HepG2 (cell line): Measurements from ENCODE around the gene L2HGDH. TPM values are rescaled to one million over a fixed set of nuclear protein-coding genes. Genes with fewer than 3 reads are reported as not detected.

Experiments used
- DMAP1 ChIP-seq: IDR thresholded peaks from 2 replicates; pipeline ENCODE4 v1.6.1; 2016
- DRAP1 ChIP-seq: IDR thresholded peaks from 2 replicates; pipeline ENCODE4 v1.6.1; 2016; ENCODE audit warnings: missing genetic modification reagents, missing compliant biosample characterization
- ERF ChIP-seq: IDR thresholded peaks from 2 replicates; pipeline ENCODE4 v1.6.1; 2018; ENCODE audit warnings: missing biosample characterization, missing genetic modification reagents
- FOSL1 ChIP-seq: sonication (generic); formaldehyde crosslinking; IDR thresholded peaks from 2 replicates; pipeline ENCODE4 v1.9.0; 2021; ENCODE audit warnings: missing genetic modification reagents, borderline replicate concordance
- HMGXB4 ChIP-seq, 2 experiments: sonication (generic) in 1 of 2; formaldehyde crosslinking in 1 of 2; IDR thresholded peaks; 2 replicates each; pipeline versions ENCODE4 v1.4.0 to v1.6.1; 2018 to 2020; ENCODE audit warnings: missing genetic modification reagents in 2 of 2, borderline replicate concordance in 1 of 2, low read depth in 1 of 2, mild to moderate bottlenecking in 1 of 2, missing biosample characterization in 1 of 2
- HOXA3 ChIP-seq: sonication (generic); formaldehyde crosslinking; IDR thresholded peaks from 2 replicates; pipeline ENCODE4 v1.5.0; 2020; ENCODE audit warnings: missing genetic modification reagents
- KAT7 ChIP-seq: IDR thresholded peaks from 2 replicates; pipeline ENCODE4 v1.6.1; 2018; ENCODE audit warnings: borderline replicate concordance, missing compliant biosample characterization
- KLF16 ChIP-seq, 2 experiments: sonication (generic) in 1 of 2; formaldehyde crosslinking in 1 of 2; IDR thresholded peaks; 2 replicates each; pipeline versions ENCODE4 v1.6.1 to v1.8.0; 2016 to 2023; ENCODE audit warnings: missing genetic modification reagents in 2 of 2, missing compliant biosample characterization in 1 of 2
- KMT2A ChIP-seq: sonication (generic); formaldehyde crosslinking; IDR thresholded peaks from 2 replicates; pipeline ENCODE4 v1.4.0; 2020; ENCODE audit warnings: missing genetic modification reagents
- MXD4 ChIP-seq: IDR thresholded peaks from 2 replicates; pipeline ENCODE4 v1.6.1; 2016; ENCODE audit warnings: mild to moderate bottlenecking, missing biosample characterization, missing genetic modification reagents
- POGK ChIP-seq: sonication (generic); formaldehyde crosslinking; conservative IDR thresholded peaks from 2 replicates; pipeline ENCODE4 v1.8.0; 2022; ENCODE audit warnings: mild to moderate bottlenecking, moderate library complexity, missing genetic modification reagents
- SAFB2 ChIP-seq: sonication (generic); formaldehyde crosslinking; IDR thresholded peaks from 2 replicates; pipeline ENCODE4 v1.5.1; 2020; ENCODE audit warnings: missing genetic modification reagents, low read depth, mild to moderate bottlenecking, borderline replicate concordance
- SSRP1 ChIP-seq: IDR thresholded peaks from 2 replicates; pipeline ENCODE4 v1.6.1; 2016; ENCODE audit warnings: control low read depth
- STAG1 ChIP-seq: sonication (generic); formaldehyde crosslinking; IDR thresholded peaks from 2 replicates; pipeline ENCODE4 v1.4.0; 2020; ENCODE audit warnings: missing genetic modification reagents
- TFE3 ChIP-seq: IDR thresholded peaks from 2 replicates; pipeline ENCODE4 v1.6.1; 2016
- TGIF2 ChIP-seq: IDR thresholded peaks from 2 replicates; pipeline ENCODE4 v1.6.1; 2016; ENCODE audit warnings: control low read depth, missing compliant biosample characterization
- XRCC5 ChIP-seq: fragments of 200-400 bp; formaldehyde crosslinking; optimal IDR thresholded peaks from 2 replicates; pipeline ENCODE3; 2017; ENCODE audit warnings: mild to moderate bottlenecking, low read length
- ZNF33A ChIP-seq: sonication (generic); formaldehyde crosslinking; IDR thresholded peaks from 2 replicates; pipeline ENCODE4 v1.5.1; 2020; ENCODE audit warnings: missing genetic modification reagents, mild to moderate bottlenecking, moderate library complexity, borderline replicate concordance
- ZNF383 ChIP-seq: sonication (generic); formaldehyde crosslinking; IDR thresholded peaks from 2 replicates; pipeline ENCODE4 v1.4.0; 2020; ENCODE audit warnings: missing genetic modification reagents, mild to moderate bottlenecking, borderline replicate concordance
- ZNF460 ChIP-seq: sonication (generic); formaldehyde crosslinking; IDR thresholded peaks from 2 replicates; pipeline ENCODE4 v1.5.1; 2020; ENCODE audit warnings: missing genetic modification reagents, mild to moderate bottlenecking, borderline replicate concordance
- polyA plus RNA-seq, 8 experiments: library from polyadenylated mRNA; depleted of rRNA in 3 of 8; stranded (reverse) in 7 of 8; unstranded in 1 of 8; fragments of >200 nt; fragmentation: Illumina TruSeq in 4 of 8; extraction: Trizol in 4 of 8; gene quantifications; 2 replicates each; pipeline versions ENCODE4 v1.2.1 to v1.2.3, GENCODE V29; 2011 to 2016; ENCODE audit warnings: low read depth in 4 of 8, missing spikeins in 1 of 8, mixed read lengths in 1 of 8; ENCODE audit not compliant: insufficient read depth in 1 of 8
- total RNA-seq, 5 experiments: library from RNA; depleted of rRNA; stranded (reverse); fragments of >200 nt; fragmentation: Illumina TruSeq; extraction: Trizol; gene quantifications; 2 replicates each; pipeline ENCODE4 v1.2.3, GENCODE V29; 2016; ENCODE audit warnings: low read depth in 1 of 5
- TF ChIP-seq, protein P1 (sequence below): sonication (generic); formaldehyde crosslinking; IDR thresholded peaks from 2 replicates; pipeline ENCODE4 v1.8.0; 2022; ENCODE audit warnings: mild to moderate bottlenecking, missing genetic modification reagents, moderate library complexity

L2HGDH gene
- total and polyA plus RNA-seq, 2 of the 13 experiments (the other 11 are each of a cell fraction or from before 2014, with no cell fraction given): 3.3 to 5.0 TPM

GRCh38 chr14:50321009-50321660 lies 9.1 kb upstream of the L2HGDH start (continued):
- no peak for TF ChIP-seq HOXA3 (CRISPR knock-in tag)
- TF ChIP-seq KAT7 (CRISPR knock-in tag): no peak
- TF ChIP-seq KLF16 (CRISPR knock-in tag; IDR thresholded peaks at IDR 0.05): 0 out of 4 replicates have a peak, but pooled peaks of 1 of the 2 experiments have one; percentile 41
- no peak for TF ChIP-seq SAFB2 (CRISPR knock-in tag)
- no peak for TF ChIP-seq ZNF33A
- TF ChIP-seq TFE3 (CRISPR knock-in tag): 0 out of 2 replicates have a peak, but pooled peaks have one; percentile 20
- TF ChIP-seq HMGXB4 (CRISPR knock-in tag; IDR thresholded peaks at IDR 0.05; ENCODE audit: borderline replicate concordance in 1 of 2, low read depth in 1 of 2): peak; percentile 47 to 80; a peak in 2 of 4 replicates
- no peak for TF ChIP-seq ZNF460
- TF ChIP-seq, protein P1, sequence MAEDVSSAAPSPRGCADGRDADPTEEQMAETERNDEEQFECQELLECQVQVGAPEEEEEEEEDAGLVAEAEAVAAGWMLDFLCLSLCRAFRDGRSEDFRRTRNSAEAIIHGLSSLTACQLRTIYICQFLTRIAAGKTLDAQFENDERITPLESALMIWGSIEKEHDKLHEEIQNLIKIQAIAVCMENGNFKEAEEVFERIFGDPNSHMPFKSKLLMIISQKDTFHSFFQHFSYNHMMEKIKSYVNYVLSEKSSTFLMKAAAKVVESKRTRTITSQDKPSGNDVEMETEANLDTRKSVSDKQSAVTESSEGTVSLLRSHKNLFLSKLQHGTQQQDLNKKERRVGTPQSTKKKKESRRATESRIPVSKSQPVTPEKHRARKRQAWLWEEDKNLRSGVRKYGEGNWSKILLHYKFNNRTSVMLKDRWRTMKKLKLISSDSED (CRISPR knock-in tag): no peak
- peak; percentile 68 for TF ChIP-seq STAG1 (CRISPR knock-in tag)
- TF ChIP-seq DMAP1 (CRISPR knock-in tag): peak; percentile 38; the same call in 1 of the 2 replicates
- no peak for TF ChIP-seq DRAP1 (CRISPR knock-in tag)
- no peak for TF ChIP-seq FOSL1 (CRISPR knock-in tag)
- TF ChIP-seq SSRP1 (CRISPR knock-in tag): 0 out of 2 replicates have a peak, but pooled peaks have one; percentile 73
- TF ChIP-seq TGIF2 (CRISPR knock-in tag): 0 out of 2 replicates have a peak, but pooled peaks have one; percentile 52
- peak; percentile 37; the same call in 1 of the 2 replicates for TF ChIP-seq KMT2A (CRISPR knock-in tag)
- TF ChIP-seq POGK (CRISPR knock-in tag): no peak
- TF ChIP-seq ERF (CRISPR knock-in tag): 0 out of 2 replicates have a peak, but pooled peaks have one; percentile 50
- no peak for TF ChIP-seq MXD4
- TF ChIP-seq XRCC5: peak; percentile 65
- TF ChIP-seq ZNF383 (CRISPR knock-in tag): no peak
